Measurements from ENCODE around the gene NFIA.

NFIA gene

DNA sequence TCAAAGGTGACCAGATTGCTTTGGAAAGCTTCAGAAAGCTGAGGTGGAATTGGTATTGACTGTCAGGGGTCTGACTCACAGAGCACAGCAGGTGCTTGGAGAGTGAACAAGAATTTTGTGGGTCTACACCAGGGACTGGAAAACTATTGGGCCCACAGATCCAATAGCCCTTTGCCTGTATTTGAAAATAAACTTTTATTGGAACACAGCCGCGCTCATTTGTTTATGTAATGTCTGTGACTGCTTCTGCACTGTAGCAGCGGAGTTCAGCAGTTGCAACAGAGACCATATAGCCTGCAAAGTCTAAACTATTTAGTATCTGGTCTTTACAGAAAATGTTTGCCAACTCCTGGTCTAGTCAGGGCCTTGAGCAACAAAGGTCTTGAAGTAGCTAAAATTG lies 315.6 kb downstream of the NFIA start:
- peak; percentile 37 for DNase-seq (ENCODE audit: low read depth)

- no peak for DNase-seq (ENCODE audit: low read depth)
Measured at GRCh38 chr1:61399199-61399598, 316.8 kb downstream of the NFIA start.

DNA sequence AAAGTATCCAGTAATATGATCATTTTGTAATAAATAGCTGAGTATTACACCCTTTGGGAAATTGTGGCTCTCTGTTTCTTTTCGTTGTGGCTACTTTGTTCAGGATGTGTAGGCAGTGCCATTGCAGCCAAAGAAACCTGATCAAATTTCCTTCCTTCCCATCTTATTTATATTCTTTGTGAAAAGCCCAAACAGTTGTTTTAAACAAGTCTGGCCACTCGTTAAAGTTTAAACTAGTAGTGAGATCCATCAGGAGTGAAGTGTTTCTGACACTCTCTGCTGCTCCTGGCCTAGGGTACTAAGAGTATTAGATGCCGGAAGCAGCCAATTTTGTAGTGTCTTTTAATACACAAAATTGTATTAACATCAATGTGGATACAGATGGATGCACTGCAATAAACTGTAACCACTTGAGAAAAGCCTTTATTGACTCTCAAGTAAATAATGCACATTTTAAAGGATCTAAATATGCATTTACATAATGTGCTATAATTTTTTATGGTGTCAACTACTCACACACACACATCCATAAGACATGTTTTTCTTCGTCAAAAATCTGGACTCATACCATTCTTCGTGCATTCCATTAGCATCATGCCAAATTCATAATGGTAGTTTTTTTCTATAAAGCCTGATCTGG lies 317.9 kb downstream of the NFIA start:
- no peak for DNase-seq (ENCODE audit: low read depth)

DNA sequence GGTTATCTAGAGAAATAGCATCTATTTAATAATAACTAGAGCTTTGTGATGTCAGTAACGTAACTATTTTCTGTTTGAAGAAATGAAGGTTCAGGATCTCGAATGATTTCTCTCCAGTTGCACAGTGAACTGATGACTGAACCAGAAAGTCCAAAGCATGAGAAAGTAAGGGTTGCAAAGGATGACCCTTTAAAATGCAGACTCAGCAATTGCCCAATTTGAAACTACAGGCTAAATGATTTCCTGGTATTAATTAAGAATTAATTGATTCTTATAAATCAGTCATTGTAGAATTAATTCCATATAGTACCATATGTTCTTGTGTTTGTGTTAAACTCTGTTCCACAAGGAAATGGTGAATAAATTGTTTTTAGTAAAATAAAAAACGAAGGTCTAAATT lies 318.6 kb downstream of the NFIA start:
- DNase-seq (ENCODE audit: low read depth), result no peak

DNA sequence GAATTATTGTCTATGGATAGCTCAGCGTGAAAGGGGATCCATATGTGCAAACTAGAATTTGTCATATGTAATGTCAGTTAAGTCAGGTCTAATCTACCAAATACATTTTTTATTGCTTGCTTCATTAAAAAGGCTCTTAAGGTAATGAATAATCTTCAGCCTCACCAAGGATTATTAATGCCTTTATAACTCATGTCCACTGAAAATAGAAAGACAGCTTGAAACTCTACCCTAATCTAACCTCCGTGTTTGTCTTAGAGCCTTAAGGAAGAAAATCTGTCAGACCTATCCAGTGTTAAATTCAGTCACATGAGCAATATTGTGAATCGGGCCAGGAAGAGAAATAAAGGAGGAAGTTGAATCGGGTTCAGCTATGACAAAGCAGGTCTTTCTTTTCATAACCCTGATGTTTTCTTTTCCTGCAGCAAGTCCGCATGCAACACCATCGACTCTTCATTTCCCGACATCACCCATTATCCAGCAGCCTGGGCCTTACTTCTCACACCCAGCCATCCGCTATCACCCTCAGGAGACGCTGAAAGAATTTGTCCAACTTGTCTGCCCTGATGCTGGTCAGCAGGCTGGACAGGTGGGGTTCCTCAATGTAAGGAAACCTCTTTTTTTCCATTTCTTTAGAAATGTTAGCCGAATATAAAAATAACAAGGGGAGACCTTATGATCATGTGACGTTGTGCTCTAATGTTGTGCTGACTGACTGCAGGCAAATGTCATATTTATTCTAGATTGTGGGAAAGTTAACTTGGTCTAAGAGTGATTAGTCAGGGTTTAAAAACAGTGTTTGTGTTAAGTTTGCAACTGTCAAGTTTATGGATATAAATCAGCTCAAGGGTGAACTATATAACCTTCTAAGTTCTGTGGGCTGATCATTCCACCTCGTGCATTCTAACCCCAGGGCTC lies 321.6 kb downstream of the NFIA start:
- peak; percentile 10 for DNase-seq (ENCODE audit: low read depth)

DNA sequence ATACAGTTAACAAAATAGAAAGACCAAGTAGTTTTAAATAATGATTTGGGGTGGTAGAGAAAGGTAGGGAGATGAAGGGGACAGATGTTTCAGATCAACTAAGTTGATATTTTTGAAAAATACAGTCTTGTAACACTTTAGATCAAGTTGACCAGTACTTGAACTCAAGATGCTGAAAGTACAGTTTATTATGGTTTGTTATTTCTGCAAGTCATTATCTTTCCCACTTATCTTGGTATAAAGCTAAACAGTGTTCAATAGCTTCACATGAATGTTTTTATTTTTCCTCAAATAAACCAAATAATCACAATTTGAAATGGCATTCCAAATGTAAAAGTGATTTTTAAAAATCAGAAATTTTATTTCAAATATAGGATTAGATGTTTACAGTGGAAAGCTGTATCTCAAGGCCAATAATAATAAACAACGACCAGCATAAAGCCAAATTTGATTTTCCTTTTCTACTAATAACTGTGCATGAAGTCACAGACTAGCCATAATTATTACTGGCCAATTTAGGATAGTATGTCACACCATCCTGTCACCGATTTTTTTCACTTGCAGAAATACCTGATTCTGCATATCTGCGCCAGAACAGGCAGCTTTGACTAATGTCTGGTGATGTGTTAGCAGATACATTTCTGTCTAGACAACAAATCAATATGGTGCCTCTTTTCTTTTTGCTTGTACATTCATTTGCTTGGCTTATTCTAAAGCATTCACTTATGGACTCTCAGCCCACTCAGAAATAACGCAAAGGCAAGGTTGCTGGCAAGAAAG lies 322.4 kb downstream of the NFIA start:
- no peak for DNase-seq (ENCODE audit: low read depth)

- DNase-seq (ENCODE audit: low read depth), result no peak
Measured at GRCh38 chr1:61406467-61406866, 324.1 kb downstream of the NFIA start.

DNA sequence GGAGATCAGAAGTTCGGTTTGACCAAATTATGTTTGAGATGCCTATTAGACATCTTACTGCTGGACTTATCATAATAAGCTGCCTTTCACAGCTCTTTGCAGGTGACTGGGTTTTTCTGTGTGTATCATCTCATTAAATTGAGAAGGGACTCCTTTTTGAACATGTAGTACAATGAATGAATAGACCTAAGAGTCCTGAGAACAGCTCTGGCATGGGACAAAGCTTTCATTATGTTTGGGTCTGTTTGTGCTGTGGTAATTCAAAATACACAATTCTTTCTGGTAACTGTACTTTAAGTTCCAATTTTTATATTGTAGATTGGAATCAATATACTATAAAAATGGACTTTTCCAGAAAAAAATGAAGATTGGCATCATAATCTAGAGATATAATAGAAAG lies 330.2 kb downstream of the NFIA start:
- no peak for DNase-seq (ENCODE audit: low read depth)

- no peak for DNase-seq (ENCODE audit: low read depth)
Measured at GRCh38 chr1:61419196-61419595, 336.8 kb downstream of the NFIA start.

DNA sequence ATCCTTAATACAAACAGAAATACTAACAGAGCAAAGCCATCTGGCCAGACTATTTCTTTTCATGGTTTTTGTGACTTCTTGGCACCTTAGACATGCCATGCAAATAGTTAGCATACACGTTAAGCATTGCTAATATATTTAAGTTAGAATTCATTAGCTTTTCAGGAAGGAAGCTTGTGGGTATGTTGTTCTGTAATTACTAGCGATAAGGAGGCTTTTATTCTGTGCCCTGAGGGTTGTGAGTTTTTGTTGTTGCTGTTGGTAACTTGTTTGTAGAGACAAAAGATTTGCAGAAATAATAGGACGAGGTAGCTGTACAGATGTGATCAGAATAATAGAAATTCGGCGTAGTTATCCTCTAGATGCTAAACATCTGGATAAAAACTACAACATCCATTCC lies 337.3 kb downstream of the NFIA start:
- no peak for DNase-seq (ENCODE audit: low read depth)

DNA sequence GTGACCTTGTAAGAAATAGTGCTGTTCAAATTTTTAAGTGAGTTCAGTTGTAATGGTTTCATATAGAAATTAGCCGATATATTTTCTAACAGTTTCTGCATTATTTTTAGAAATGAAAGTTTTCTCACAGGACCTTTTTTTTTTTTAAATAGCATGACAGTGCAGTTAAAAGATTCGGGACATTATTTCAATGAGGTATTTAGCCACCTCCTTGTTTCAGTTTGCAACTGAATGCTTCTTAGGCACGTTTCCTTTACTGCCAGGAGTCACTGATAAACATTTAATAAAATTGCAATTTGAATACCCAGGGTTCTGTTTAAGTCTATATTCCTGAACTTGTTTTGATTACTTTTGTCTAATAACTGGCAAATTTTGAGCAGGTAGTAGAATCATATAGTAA lies 337.9 kb downstream of the NFIA start:
- DNase-seq (ENCODE audit: low read depth), result no peak

DNA sequence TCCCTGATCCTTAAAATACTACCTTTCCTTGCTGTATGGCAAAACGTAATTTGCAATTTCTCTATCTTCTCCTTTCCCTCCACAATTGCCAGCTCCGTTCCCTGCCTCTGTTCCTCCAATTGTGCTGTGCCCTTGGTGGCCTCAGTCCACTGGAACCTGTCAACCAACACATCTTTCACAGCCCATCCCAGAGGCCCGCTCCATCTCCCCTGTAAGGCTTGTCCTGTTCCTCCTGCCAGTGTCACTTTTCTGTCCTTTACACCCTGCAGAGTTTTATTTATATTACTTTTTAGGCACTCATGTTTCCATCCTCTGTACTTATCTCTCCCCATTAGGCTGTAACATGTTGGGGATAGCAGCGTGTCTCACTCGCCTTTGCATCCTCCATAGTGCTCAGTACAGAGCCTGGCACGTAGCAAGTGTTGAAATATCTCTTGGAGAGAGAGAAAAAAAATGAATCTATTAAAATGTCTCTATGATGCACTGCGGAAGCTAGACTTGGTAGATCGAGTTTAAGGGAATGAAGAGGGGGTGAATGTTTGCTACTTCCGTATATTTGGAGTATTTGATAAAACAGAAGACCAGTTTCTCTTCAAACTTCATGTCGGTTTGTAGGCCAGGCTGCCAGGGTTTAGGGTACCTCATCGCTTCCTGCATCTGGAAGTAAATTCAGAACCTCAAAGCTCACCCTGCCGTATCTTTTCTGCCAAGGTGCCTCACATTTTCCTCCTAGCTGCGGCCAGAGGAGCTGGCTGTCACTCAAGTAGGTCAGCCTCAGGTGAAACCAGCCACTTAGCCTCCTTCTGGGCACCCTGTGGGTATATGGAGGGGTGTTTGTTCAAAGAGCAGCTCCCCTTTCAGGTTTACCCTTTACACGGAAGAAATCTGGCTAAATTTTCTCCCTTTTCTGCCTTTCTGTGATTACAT lies 338.8 kb downstream of the NFIA start:
- DNase-seq (ENCODE audit: low read depth), result no peak

DNA sequence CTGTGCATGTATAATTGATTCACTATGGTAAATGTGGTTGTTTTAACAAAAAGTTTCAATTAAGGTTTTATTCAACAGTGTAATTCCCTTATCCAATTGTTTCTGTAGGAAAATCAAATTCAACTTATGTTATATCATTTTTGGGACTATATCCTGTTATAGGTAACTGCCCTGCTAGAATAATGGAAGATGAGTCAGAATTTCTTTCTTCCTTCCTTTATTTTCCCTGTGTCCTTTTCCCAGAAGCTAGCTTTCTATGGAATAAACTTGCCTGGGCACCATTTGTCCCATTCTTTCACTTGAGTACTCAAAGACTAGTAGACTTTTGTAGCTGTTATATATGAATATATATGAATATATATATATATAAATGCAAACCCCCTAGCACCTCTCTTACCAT lies 341.3 kb downstream of the NFIA start:
- DNase-seq (ENCODE audit: low read depth), result no peak

DNA sequence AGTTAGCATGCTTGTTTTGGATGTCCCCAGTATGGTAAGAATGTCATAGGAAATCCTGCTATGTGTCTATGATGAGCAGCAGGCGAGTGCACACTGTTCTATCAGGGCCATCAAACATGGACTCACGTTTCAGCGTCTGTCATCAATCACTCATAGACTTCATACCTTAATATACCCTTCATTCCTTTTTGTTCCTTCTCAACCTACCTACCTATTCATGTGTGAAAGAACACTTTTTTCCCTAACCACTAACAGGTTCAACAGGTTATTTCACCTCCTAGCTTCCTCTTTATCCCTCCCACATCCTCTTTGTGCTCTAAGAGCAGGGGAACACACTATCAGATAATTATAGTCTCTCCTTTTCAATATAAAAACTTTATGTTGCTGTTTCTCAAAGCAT lies 342.0 kb downstream of the NFIA start:
- DNase-seq (ENCODE audit: low read depth), result no peak

DNA sequence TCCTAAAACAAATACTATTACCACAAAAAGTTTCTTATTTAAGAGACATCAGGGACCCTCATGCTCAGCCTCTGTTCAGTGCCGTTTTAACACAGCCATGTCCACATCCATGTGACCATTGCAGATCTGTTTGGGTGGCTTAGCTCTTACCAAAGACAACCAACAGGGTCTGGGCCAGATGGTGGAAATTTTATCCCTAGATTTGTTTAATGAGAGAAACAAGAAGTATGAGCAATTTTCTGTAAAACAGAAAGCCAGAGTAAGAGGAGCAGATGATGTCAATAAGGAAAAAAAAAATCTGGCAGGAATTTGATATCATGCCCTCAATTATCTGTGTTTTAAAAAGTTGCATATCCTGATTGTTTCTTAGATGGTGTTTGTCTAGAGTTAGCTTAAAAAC lies 342.7 kb downstream of the NFIA start:
- DNase-seq (ENCODE audit: low read depth), result no peak

- no peak for DNase-seq (ENCODE audit: low read depth)
Measured at GRCh38 chr1:61426254-61426653, 343.9 kb downstream of the NFIA start.

GRCh38 chr1:61426885-61427284 lies 344.5 kb downstream of the NFIA start:
- no peak for DNase-seq (ENCODE audit: low read depth)

GRCh38 chr1:61427510-61427909 lies 345.1 kb downstream of the NFIA start:
- DNase-seq (ENCODE audit: low read depth), result no peak

GRCh38 chr1:61428146-61428545 lies 345.8 kb downstream of the NFIA start:
- DNase-seq (ENCODE audit: low read depth), result no peak

GRCh38 chr1:61432616-61433388 lies 350.4 kb downstream of the NFIA start:
- no peak for DNase-seq (ENCODE audit: low read depth)

GRCh38 chr1:61433646-61434045 lies 351.3 kb downstream of the NFIA start:
- no peak for DNase-seq (ENCODE audit: low read depth)
